Measurements from ENCODE around the gene CBY2. TPM values are rescaled to one million over a fixed set of nuclear protein-coding genes. Genes with fewer than 3 reads are reported as not detected.
"Not testable (repeated sequence)": the region's sequence is repeated elsewhere in the genome, so short reads cannot be mapped to it uniquely, and the experiment has no call there.

Gene CBY2
- total and polyA plus RNA-seq, 2 donors (not counting 1 experiment from before 2014, with no cell fraction given): not detected

DNA sequence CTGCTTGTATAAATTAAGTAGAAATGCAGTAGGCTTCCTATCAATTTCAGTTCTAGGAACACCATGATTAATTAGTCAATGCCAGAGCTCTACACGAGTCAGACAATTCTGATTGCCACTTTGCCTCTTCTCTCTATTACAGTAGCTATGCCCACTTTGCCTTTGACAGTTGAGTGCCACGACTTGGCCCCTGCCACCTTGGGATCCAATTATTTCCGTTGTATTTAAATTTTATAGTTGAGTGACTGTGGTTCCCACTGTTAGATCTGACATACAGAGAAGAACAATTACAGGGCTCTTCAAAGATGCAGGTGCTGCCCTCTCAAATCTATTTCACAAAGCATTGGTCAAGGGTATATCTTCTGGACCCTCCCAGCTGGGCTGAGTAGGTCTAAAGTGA is 55.5 kb downstream of the CBY2 start:
- intact Hi-C loops (cut with micrococcal nuclease); H3K4me1 Mint-ChIP-seq; H3K4me1 ChIP-seq (ENCODE audit: control insufficient read depth in 2 of 2, insufficient read depth in 2 of 2, low read length in 2 of 2); H3K9ac ChIP-seq (ENCODE audit: low read length); H3K4me2 ChIP-seq (replicated peaks; ENCODE audit: low read depth, low read length, poor library complexity, severe bottlenecking); H3K27ac Mint-ChIP-seq; DNase-seq; H3K9me3 Mint-ChIP-seq (ENCODE audit: insufficient read depth); POLR2A ChIA-PET; H3K79me2 ChIP-seq (ENCODE audit: control insufficient read depth, insufficient read depth, low read length); H3K27ac ChIP-seq (ENCODE audit: low read length in 2 of 2); H4K20me1 ChIP-seq (ENCODE audit: control insufficient read depth, insufficient read depth, low read length, poor library complexity, severe bottlenecking); CTCF ChIA-PET; H3K9me3 ChIP-seq (ENCODE audit: control extremely low read depth in 1 of 3, control insufficient read depth in 2 of 3, insufficient read depth in 1 of 3, low read length in 2 of 3); H3K4me3 Mint-ChIP-seq; H3K36me3 ChIP-seq (replicated peaks in 1 of 2; ENCODE audit: control extremely low read depth in 1 of 2, control insufficient read depth in 1 of 2, extremely low read depth in 1 of 2, insufficient read depth in 2 of 2, low read length in 1 of 2); ATAC-seq (ENCODE audit: low read depth); H3K27me3 ChIP-seq (replicated peaks in 1 of 4; ENCODE audit: control extremely low read depth in 1 of 4, control insufficient read depth in 3 of 4, insufficient read depth in 4 of 4, low read length in 3 of 4); H2AFZ ChIP-seq (ENCODE audit: insufficient read depth, low read depth, low read length, poor library complexity, severe bottlenecking); H3K4me3 ChIP-seq (ENCODE audit: control extremely low read depth in 1 of 5, extremely low read depth in 1 of 5, insufficient read depth in 1 of 5, low read depth in 2 of 5, low read length in 4 of 5): not testable (repeated sequence)
- WGBS (ENCODE audit: insufficient coverage): no CpG with 5 or more reads among the region's 3 CpGs
- peaks cover 11% of the 10 kb centered on the region for H3K27me3 Mint-ChIP-seq

DNA sequence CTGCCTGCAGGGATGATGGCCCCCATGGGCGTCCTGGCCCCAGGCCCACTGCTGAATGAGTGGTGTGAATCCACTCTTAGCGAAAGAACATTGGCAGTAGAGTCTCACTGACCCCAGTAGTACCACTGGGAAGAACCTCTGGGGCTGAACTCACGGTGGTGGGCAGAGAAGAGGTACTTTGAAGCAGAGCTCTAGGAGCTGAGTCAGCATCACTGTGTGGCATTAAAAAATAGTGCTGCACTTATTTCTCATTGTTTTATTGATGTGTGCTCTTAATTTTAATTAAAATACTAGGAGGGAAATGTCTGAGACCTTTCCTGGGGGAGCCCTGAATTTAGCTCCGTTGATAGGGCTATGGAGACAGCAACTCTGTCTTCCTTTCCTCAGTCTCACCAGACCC is 61.3 kb downstream of the CBY2 start:
- Histone ChIP-seq H3K4me1 (ENCODE audit: control insufficient read depth in 2 of 2, insufficient read depth in 2 of 2, low read length in 2 of 2) (no peaks in the 10 kb centered on the region), H3K36me3 (replicated peaks in 1 of 2; ENCODE audit: control extremely low read depth in 1 of 2, control insufficient read depth in 1 of 2, extremely low read depth in 1 of 2, insufficient read depth in 2 of 2, low read length in 1 of 2) (no peaks in the 10 kb centered on the region), H3K4me2 (replicated peaks; ENCODE audit: low read depth, low read length, poor library complexity, severe bottlenecking) (no peak overlapping the region), H2AFZ (ENCODE audit: insufficient read depth, low read depth, low read length, poor library complexity, severe bottlenecking) (no peak overlapping the region), H3K27me3 (replicated peaks in 1 of 4; ENCODE audit: control extremely low read depth in 1 of 4, control insufficient read depth in 3 of 4, insufficient read depth in 4 of 4, low read length in 3 of 4) (peaks cover 0 to 3% (median 0%) of the 10 kb centered on the region in 4 experiments), H3K79me2 (ENCODE audit: control insufficient read depth, insufficient read depth, low read length) (no peaks in the 10 kb centered on the region), H3K4me3 (ENCODE audit: control extremely low read depth in 1 of 5, extremely low read depth in 1 of 5, insufficient read depth in 1 of 5, low read depth in 2 of 5, low read length in 4 of 5) (no peak overlapping the region), H4K20me1 (ENCODE audit: control insufficient read depth, insufficient read depth, low read length, poor library complexity, severe bottlenecking) (no peaks in the 10 kb centered on the region), H3K9me3 (ENCODE audit: control extremely low read depth in 1 of 3, control insufficient read depth in 2 of 3, insufficient read depth in 1 of 3, low read length in 2 of 3) (peaks cover 0 to under 1% (median 0%) of the 10 kb centered on the region in 3 donors), H3K9ac (ENCODE audit: low read length) (no peak overlapping the region), H3K27ac (ENCODE audit: low read length in 2 of 2) (no peak overlapping the region)
- ChIA-PET CTCF (no interaction called here), POLR2A (no interaction called here)
- WGBS (ENCODE audit: insufficient coverage): 88% methylated on average over 3 of the region's 4 CpGs
- no peaks in the 10 kb centered on the region for H3K9me3 Mint-ChIP-seq (ENCODE audit: insufficient read depth)
- no peaks in the 10 kb centered on the region for H3K4me1 Mint-ChIP-seq
- DNase-seq (no peak), ATAC-seq (ENCODE audit: low read depth) (no peak)
- H3K4me3 Mint-ChIP-seq: no peak overlapping the region
- TF ChIP-seq EZH2 (IDR thresholded peaks at IDR 0.05; ENCODE audit: borderline replicate concordance, insufficient read depth, low read depth, low read length, poor library complexity, severe bottlenecking): no peak
- TF ChIP-seq, protein P1, sequence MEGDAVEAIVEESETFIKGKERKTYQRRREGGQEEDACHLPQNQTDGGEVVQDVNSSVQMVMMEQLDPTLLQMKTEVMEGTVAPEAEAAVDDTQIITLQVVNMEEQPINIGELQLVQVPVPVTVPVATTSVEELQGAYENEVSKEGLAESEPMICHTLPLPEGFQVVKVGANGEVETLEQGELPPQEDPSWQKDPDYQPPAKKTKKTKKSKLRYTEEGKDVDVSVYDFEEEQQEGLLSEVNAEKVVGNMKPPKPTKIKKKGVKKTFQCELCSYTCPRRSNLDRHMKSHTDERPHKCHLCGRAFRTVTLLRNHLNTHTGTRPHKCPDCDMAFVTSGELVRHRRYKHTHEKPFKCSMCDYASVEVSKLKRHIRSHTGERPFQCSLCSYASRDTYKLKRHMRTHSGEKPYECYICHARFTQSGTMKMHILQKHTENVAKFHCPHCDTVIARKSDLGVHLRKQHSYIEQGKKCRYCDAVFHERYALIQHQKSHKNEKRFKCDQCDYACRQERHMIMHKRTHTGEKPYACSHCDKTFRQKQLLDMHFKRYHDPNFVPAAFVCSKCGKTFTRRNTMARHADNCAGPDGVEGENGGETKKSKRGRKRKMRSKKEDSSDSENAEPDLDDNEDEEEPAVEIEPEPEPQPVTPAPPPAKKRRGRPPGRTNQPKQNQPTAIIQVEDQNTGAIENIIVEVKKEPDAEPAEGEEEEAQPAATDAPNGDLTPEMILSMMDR (IDR thresholded peaks at IDR 0.05): no peak
- H3K27me3 Mint-ChIP-seq: peaks cover 29% of the 10 kb centered on the region
- no peak overlapping the region for H3K27ac Mint-ChIP-seq
- intact Hi-C loops (cut with micrococcal nuclease): no loop called here

Small RNAs within 50 kb of the gene (small RNA-seq; reads per million reads assigned to genes)
- gene RF00017 (ENCODE audit: insufficient read length, low read depth, low replicate concordance): not detected

Other genes starting within 250 kb of the CBY2 start
- gene COG3, start 237.4 kb upstream of the CBY2 start, total RNA-seq: 37.3 and 41.5 TPM in 2 replicates
- 29.5 and 35.2 TPM in 2 replicates for gene COG3, start 237.4 kb upstream of the CBY2 start, polyA plus RNA-seq
- gene ERICH6B, start 86.6 kb upstream of the CBY2 start, total RNA-seq: not detected in 2 replicates
- not detected in 2 replicates for gene ERICH6B, start 86.6 kb upstream of the CBY2 start, polyA plus RNA-seq
- not detected in 2 replicates for gene SIAH3, start 149.4 kb downstream of the CBY2 start, total RNA-seq
- not detected in 2 replicates for gene SIAH3, start 149.4 kb downstream of the CBY2 start, polyA plus RNA-seq

Measured in B cell (primary cell).